HEK293T (cell line): ENCODE measurements around the gene KCNJ4.

ENCODE experiments used
- CTCF ChIA-PET: fragments of 350-600 bp; formaldehyde crosslinking; extraction: SDS; loops from one replicate; lab custom pipeline; 2021; ENCODE audit warnings: antibody characterized with exemption, inconsistent platforms; lab: Yijun Ruan, JAX
- POLR2A ChIA-PET: fragments of 350-600 bp; formaldehyde crosslinking; extraction: SDS; loops from one replicate; lab custom pipeline; 2020; ENCODE audit warnings: antibody characterized with exemption, inconsistent platforms; lab: Yijun Ruan, JAX
- DNase-seq: peaks from one replicate; pipeline ENCODE4 v3.0.0; 2012; ENCODE audit warnings: mixed read lengths; ENCODE audit errors: extremely low spot score
- ARNT ChIP-seq: fragments of 450-650 bp; IDR thresholded peaks from 2 replicates; pipeline ENCODE4 v1.6.1; 2017; ENCODE audit warnings: mild to moderate bottlenecking
- BHLHE40 ChIP-seq: fragments of 450-650 bp; IDR thresholded peaks from 2 replicates; pipeline ENCODE4 v1.6.1; 2016; ENCODE audit warnings: mild to moderate bottlenecking, moderate library complexity, borderline replicate concordance
- CTBP1 ChIP-seq: fragments of 450-650 bp; IDR thresholded peaks from 2 replicates; pipeline ENCODE4 v1.6.1; 2016; ENCODE audit warnings: borderline replicate concordance
- ELF4 ChIP-seq: fragments of 450-650 bp; IDR thresholded peaks from 2 replicates; pipeline ENCODE4 v1.6.1; 2017; ENCODE audit warnings: antibody characterized with exemption
- FOXA1 ChIP-seq: fragments of 450-650 bp; IDR thresholded peaks from 2 replicates; pipeline ENCODE4 v1.6.1; 2016; ENCODE audit warnings: mild to moderate bottlenecking
- FOXK2 ChIP-seq: fragments of 450-650 bp; IDR thresholded peaks from 2 replicates; pipeline ENCODE4 v1.6.1; 2016; ENCODE audit warnings: mild to moderate bottlenecking
- FOXM1 ChIP-seq: fragments of 450-650 bp; IDR thresholded peaks from 2 replicates; pipeline ENCODE4 v1.6.1; 2017; ENCODE audit warnings: mild to moderate bottlenecking, borderline replicate concordance
- HDGF ChIP-seq: fragments of 450-650 bp; IDR thresholded peaks from 2 replicates; pipeline ENCODE4 v1.6.1; 2017; ENCODE audit warnings: antibody characterized with exemption, borderline replicate concordance
- L3MBTL2 ChIP-seq: fragments of 450-650 bp; conservative IDR thresholded peaks from 2 replicates; pipeline ENCODE4 v1.6.1; 2016; ENCODE audit warnings: mild to moderate bottlenecking
- LEF1 ChIP-seq: fragments of 450-650 bp; IDR thresholded peaks from 2 replicates; pipeline ENCODE4 v1.6.1; 2017; ENCODE audit warnings: mild to moderate bottlenecking, borderline replicate concordance
- NFRKB ChIP-seq: fragments of 450-650 bp; IDR thresholded peaks from 2 replicates; pipeline ENCODE4 v1.6.1; 2016; ENCODE audit warnings: mild to moderate bottlenecking, moderate library complexity
- SP1 ChIP-seq: fragments of 450-650 bp; IDR thresholded peaks from 2 replicates; pipeline ENCODE4 v1.6.1; 2017
- SUZ12 ChIP-seq: fragments of 450-650 bp; IDR thresholded peaks from 2 replicates; pipeline ENCODE4 v1.6.1; 2016; ENCODE audit warnings: mild to moderate bottlenecking
- TARDBP ChIP-seq: fragments of 450-650 bp; IDR thresholded peaks from 2 replicates; pipeline ENCODE4 v1.6.1; 2016
- ZNF384 ChIP-seq: fragments of 450-650 bp; IDR thresholded peaks from 2 replicates; pipeline ENCODE4 v1.6.1; 2016
- TF ChIP-seq, protein P1 (sequence below): fragments of 450-650 bp; IDR thresholded peaks from 2 replicates; pipeline ENCODE4 v1.6.1; 2016

Gene KCNJ4

DNA sequence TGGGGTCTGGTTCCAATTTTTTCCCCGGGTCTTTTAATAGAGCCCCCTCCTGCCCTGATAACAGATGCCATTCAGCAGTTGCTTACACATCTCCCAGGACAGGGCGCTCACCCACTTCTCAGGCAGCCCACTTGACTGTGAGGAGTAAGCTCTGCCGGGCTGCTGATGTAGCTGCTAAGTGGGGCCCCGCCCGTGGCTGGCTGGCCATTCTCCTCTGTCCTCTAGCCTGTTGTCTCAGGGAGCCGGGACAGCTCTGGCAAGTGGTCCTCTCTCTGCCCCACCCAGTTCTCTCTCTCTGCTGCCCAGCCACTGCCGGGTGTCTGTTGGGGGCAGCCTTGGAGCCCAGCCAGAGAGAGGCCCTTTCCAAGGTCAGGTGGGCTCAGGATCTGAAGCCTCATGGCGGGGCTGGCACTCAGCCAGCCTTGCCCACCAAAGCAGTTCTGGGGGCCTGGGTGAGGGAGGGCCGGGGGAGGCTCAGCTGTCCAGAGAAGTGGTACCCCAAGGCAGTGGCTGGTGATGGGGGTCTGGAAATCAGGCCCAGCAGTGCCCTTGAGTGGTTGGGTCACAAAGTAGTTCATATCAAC, 8.9 kb downstream of the KCNJ4 start:
- no peak for TF ChIP-seq FOXM1
- TF ChIP-seq TARDBP = no peak
- no peak for TF ChIP-seq SP1
- TF ChIP-seq L3MBTL2 = no peak
- TF ChIP-seq, protein P1, sequence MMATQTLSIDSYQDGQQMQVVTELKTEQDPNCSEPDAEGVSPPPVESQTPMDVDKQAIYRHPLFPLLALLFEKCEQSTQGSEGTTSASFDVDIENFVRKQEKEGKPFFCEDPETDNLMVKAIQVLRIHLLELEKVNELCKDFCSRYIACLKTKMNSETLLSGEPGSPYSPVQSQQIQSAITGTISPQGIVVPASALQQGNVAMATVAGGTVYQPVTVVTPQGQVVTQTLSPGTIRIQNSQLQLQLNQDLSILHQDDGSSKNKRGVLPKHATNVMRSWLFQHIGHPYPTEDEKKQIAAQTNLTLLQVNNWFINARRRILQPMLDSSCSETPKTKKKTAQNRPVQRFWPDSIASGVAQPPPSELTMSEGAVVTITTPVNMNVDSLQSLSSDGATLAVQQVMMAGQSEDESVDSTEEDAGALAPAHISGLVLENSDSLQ = no peak
- TF ChIP-seq ZNF384 = no peak
- TF ChIP-seq ELF4 = no peak
- no peak for TF ChIP-seq LEF1
- TF ChIP-seq SUZ12 = no peak
- no peak for TF ChIP-seq FOXA1
- no peak for TF ChIP-seq NFRKB
- no peak for TF ChIP-seq FOXK2
- TF ChIP-seq CTBP1 = no peak
- TF ChIP-seq ARNT = no peak
- TF ChIP-seq BHLHE40 = no peak
- ChIA-PET POLR2A (interaction anchor here (0.6 to 1.5 kb wide), 4 partner anchors 11 to 30 kb away, joined by 3 to 5 read pairs (median 3); no protein-coding TSS in a partner anchor), CTCF (interaction anchor here (1.5 to 2.0 kb wide), 2 partner anchors 10 to 11 kb away, joined by 6 read pairs; no protein-coding TSS in a partner anchor)
- DNase-seq = no peak

- no peak for DNase-seq
- no peak for TF ChIP-seq ZNF384
- TF ChIP-seq FOXA1 = no peak
- CTCF ChIA-PET = interaction anchor here (1.5 kb wide), 1 partner anchor 9 kb away, joined by 6 read pairs; no protein-coding TSS in a partner anchor
- POLR2A ChIA-PET = interaction anchor here (1.4 to 1.5 kb wide), 2 partner anchors 16 to 28 kb away, joined by 3 read pairs; no protein-coding TSS in a partner anchor
These were observed 10.2 kb downstream of the KCNJ4 start for GRCh38 chr22:38444783-38445182.

- DNase-seq = no peak
- ChIA-PET CTCF (no interaction called here), POLR2A (interaction anchor here (1.6 kb wide), 1 partner anchor 45 kb away, joined by 6 read pairs; no protein-coding TSS in a partner anchor)
- 0 out of 2 replicates have a peak, but pooled peaks have one; percentile 27 for TF ChIP-seq HDGF
- no peak for TF ChIP-seq BHLHE40
These were observed 11.1 kb downstream of the KCNJ4 start for GRCh38 chr22:38443628-38444521.

DNA sequence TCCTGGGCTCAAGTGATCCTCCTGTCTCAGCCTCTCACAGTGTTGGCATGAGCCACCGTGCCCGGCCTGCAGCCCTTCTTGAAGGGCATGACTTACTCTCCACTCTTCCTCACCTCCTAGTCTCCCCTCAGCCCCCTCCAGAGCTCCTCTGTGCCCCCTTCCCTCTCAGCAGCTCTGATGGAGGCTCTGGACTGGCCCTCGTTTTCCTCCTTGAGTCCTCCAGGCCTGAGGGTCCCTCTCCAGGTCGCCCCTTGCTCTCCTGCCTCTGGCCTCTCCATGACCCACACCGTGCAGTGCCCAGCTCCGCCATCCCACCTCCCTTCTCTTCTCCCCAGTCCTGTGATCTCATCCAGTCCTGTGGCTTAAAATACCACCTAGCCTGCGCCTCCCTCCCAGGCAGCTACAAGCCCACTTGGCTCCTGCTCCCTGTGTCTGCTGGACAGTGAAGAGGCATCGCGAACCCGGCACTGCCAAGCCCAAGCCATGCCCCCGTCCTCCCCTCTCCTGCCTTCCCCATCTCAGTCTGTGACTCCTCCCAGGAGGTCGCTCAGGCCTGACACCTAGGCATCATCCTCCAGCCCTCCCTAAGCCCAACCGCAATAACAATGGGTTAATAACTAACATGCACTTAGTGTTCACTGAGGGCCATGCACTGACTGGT, 11.9 kb downstream of the KCNJ4 start:
- ChIA-PET CTCF (no interaction called here), POLR2A (interaction anchor here (0.5 to 1.6 kb wide), 4 partner anchors 10 to 45 kb away, joined by 3 to 6 read pairs (median 3); no protein-coding TSS in a partner anchor)
- no peak for DNase-seq
- TF ChIP-seq, protein P1 = no peak
- TF ChIP-seq HDGF (no peak), CTBP1 (no peak), L3MBTL2 (no peak), BHLHE40 (no peak)

- POLR2A ChIA-PET = interaction anchor here (2.2 kb wide), 1 partner anchor 12 kb away, joined by 6 read pairs; no protein-coding TSS in a partner anchor
- no peak for DNase-seq
- TF ChIP-seq ELF4 (no peak), NFRKB (no peak), ZNF384 (no peak), BHLHE40 (no peak), SP1 (no peak), ARNT (no peak), HDGF (no peak), TARDBP (no peak)
- TF ChIP-seq, protein P1 = no peak
- CTCF ChIA-PET = no interaction called here
These were observed 13.2 kb downstream of the KCNJ4 start for GRCh38 chr22:38441620-38442287.
